HEK293 (cell line): ENCODE measurements around the gene DNAJB14.

Experiments used
- CTCF ChIA-PET: fragments of 350-600 bp; formaldehyde crosslinking; extraction: SDS; loops from one replicate; lab custom pipeline; 2021; ENCODE audit warnings: antibody characterized with exemption; lab: Yijun Ruan, JAX
- POLR2A ChIA-PET: fragments of 300-600 bp; formaldehyde crosslinking; extraction: SDS; loops from one replicate; lab custom pipeline; 2020; ENCODE audit warnings: antibody characterized with exemption, inconsistent platforms; lab: Yijun Ruan, JAX
- H3K27ac ChIP-seq: fragments of 200-500 bp; sonication (Bioruptor generic); 2 replicates; pipeline ENCODE4 v1.5.1; 2014; ENCODE audit warnings: low read depth, low read length, control low read depth, inconsistent platforms; ENCODE audit errors: extremely low read depth
- H3K36me3 ChIP-seq, 2 experiments: fragments of 200-500 bp in 1 of 2; sonication (Bioruptor generic) in 1 of 2; 1 replicate in 1 of 2; 2 replicates in 1 of 2; pipeline ENCODE4 v1.5.1; 2014 to 2017; ENCODE audit warnings: inconsistent platforms in 2 of 2, low read length in 2 of 2; ENCODE audit not compliant: control insufficient read depth in 2 of 2, insufficient read depth in 1 of 2
- H3K4me1 ChIP-seq: fragments of 200-500 bp; sonication (Bioruptor generic); 2 replicates; pipeline ENCODE4 v1.5.1; 2014; ENCODE audit warnings: mild to moderate bottlenecking, low read length, inconsistent platforms; ENCODE audit not compliant: control insufficient read depth, insufficient read depth
- H3K4me3 ChIP-seq: 2 replicates; pipeline ENCODE4 v1.5.1; 2011; ENCODE audit warnings: low read depth, mild to moderate bottlenecking, control low read depth, low read length, moderate library complexity
- H3K9me3 ChIP-seq: fragments of 200-500 bp; sonication (Bioruptor generic); 2 replicates; pipeline ENCODE4 v1.5.1; 2014; ENCODE audit warnings: low read depth, low read length, inconsistent platforms; ENCODE audit not compliant: control insufficient read depth, insufficient read depth
- BCL11A ChIP-seq: fragments of 450-650 bp; formaldehyde crosslinking; IDR thresholded peaks from 2 replicates; pipeline ENCODE4 v1.5.1; 2016; ENCODE audit warnings: low read depth, missing biosample characterization, missing genetic modification characterization
- FEZF1 ChIP-seq: fragments of 450-650 bp; formaldehyde crosslinking; IDR thresholded peaks from 2 replicates; pipeline ENCODE4 v1.5.1; 2016; ENCODE audit warnings: missing biosample characterization, missing genetic modification characterization
- GLIS1 ChIP-seq: fragments of 450-650 bp; formaldehyde crosslinking; IDR thresholded peaks from 2 replicates; pipeline ENCODE4 v1.5.1; 2016; ENCODE audit warnings: missing biosample characterization, missing genetic modification characterization
- KLF1 ChIP-seq: fragments of 450-650 bp; formaldehyde crosslinking; IDR thresholded peaks from 2 replicates; pipeline ENCODE4 v1.5.1; 2016; ENCODE audit warnings: missing biosample characterization, missing genetic modification characterization
- REPIN1 ChIP-seq: fragments of 450-650 bp; formaldehyde crosslinking; IDR thresholded peaks from 2 replicates; pipeline ENCODE4 v1.5.1; 2017; ENCODE audit warnings: missing biosample characterization, missing genetic modification characterization, low read depth
- ZFP37 ChIP-seq: fragments of 450-650 bp; formaldehyde crosslinking; IDR thresholded peaks from 2 replicates; pipeline ENCODE4 v1.5.1; 2016; ENCODE audit warnings: missing biosample characterization, missing genetic modification characterization
- ZFP41 ChIP-seq: fragments of 450-650 bp; formaldehyde crosslinking; IDR thresholded peaks from 2 replicates; pipeline ENCODE4 v1.5.1; 2016; ENCODE audit warnings: missing biosample characterization, missing genetic modification characterization, borderline replicate concordance
- ZNF132 ChIP-seq: fragments of 450-650 bp; formaldehyde crosslinking; IDR thresholded peaks from 2 replicates; pipeline ENCODE4 v1.5.1; 2017; ENCODE audit warnings: missing biosample characterization, missing genetic modification characterization, borderline replicate concordance
- ZNF146 ChIP-seq: fragments of 450-650 bp; formaldehyde crosslinking; IDR thresholded peaks from 2 replicates; pipeline ENCODE4 v1.5.1; 2016; ENCODE audit warnings: missing biosample characterization, missing genetic modification characterization
- ZNF184 ChIP-seq: fragments of 450-650 bp; IDR thresholded peaks from 2 replicates; pipeline ENCODE4 v1.5.1; 2018; ENCODE audit warnings: missing biosample characterization, mild to moderate bottlenecking, missing genetic modification characterization
- ZNF223 ChIP-seq: fragments of 450-650 bp; formaldehyde crosslinking; IDR thresholded peaks from 2 replicates; pipeline ENCODE4 v1.5.1; 2016; ENCODE audit warnings: missing biosample characterization, missing genetic modification characterization
- ZNF239 ChIP-seq: fragments of 450-650 bp; formaldehyde crosslinking; IDR thresholded peaks from 2 replicates; pipeline ENCODE4 v1.5.1; 2016; ENCODE audit warnings: missing biosample characterization, missing genetic modification characterization
- ZNF24 ChIP-seq: fragments of 450-650 bp; formaldehyde crosslinking; IDR thresholded peaks from 2 replicates; pipeline ENCODE4 v1.5.1; 2016; ENCODE audit warnings: missing biosample characterization, missing genetic modification characterization
- ZNF366 ChIP-seq: fragments of 450-650 bp; formaldehyde crosslinking; conservative IDR thresholded peaks from 2 replicates; pipeline ENCODE4 v1.5.1; 2016; ENCODE audit warnings: missing biosample characterization, missing genetic modification characterization
- ZNF37A ChIP-seq: fragments of 450-650 bp; IDR thresholded peaks from 2 replicates; pipeline ENCODE4 v1.5.1; 2018; ENCODE audit warnings: missing biosample characterization, missing genetic modification characterization
- ZNF394 ChIP-seq: fragments of 450-650 bp; formaldehyde crosslinking; IDR thresholded peaks from 2 replicates; pipeline ENCODE4 v1.5.1; 2016; ENCODE audit warnings: missing biosample characterization, missing genetic modification characterization, mild to moderate bottlenecking, moderate library complexity, borderline replicate concordance
- ZNF473 ChIP-seq: fragments of 450-650 bp; formaldehyde crosslinking; IDR thresholded peaks from 2 replicates; pipeline ENCODE4 v1.5.1; 2017; ENCODE audit warnings: missing biosample characterization, missing genetic modification characterization
- ZNF571 ChIP-seq: fragments of 450-650 bp; formaldehyde crosslinking; IDR thresholded peaks from 2 replicates; pipeline ENCODE4 v1.5.0; 2017; ENCODE audit warnings: missing biosample characterization, missing genetic modification characterization
- ZNF623 ChIP-seq: fragments of 450-650 bp; formaldehyde crosslinking; IDR thresholded peaks from 2 replicates; pipeline ENCODE4 v1.5.1; 2016; ENCODE audit warnings: missing biosample characterization, missing genetic modification characterization
- ZNF626 ChIP-seq: fragments of 450-650 bp; sonication (Bioruptor Pico); formaldehyde crosslinking; IDR thresholded peaks from 2 replicates; pipeline ENCODE4 v1.5.1; 2018; ENCODE audit warnings: missing biosample characterization, missing genetic modification characterization, inconsistent platforms
- ZNF654 ChIP-seq: fragments of 450-650 bp; formaldehyde crosslinking; IDR thresholded peaks from 2 replicates; pipeline ENCODE4 v1.5.1; 2016; ENCODE audit warnings: low read depth, missing biosample characterization, missing genetic modification characterization
- ZNF658 ChIP-seq: fragments of 450-650 bp; formaldehyde crosslinking; IDR thresholded peaks from 2 replicates; pipeline ENCODE4; 2016; ENCODE audit warnings: missing biosample characterization, missing genetic modification characterization
- ZNF677 ChIP-seq: fragments of 450-650 bp; IDR thresholded peaks from 2 replicates; pipeline ENCODE4 v1.5.0; 2018; ENCODE audit warnings: missing biosample characterization, mild to moderate bottlenecking, missing genetic modification characterization, moderate library complexity
- TF ChIP-seq, protein P1 (sequence below): fragments of 450-650 bp; formaldehyde crosslinking; IDR thresholded peaks from 2 replicates; pipeline ENCODE4 v1.5.1; 2016; ENCODE audit warnings: missing biosample characterization, missing genetic modification characterization
- TF ChIP-seq, protein P2 (sequence below): fragments of 450-650 bp; formaldehyde crosslinking; IDR thresholded peaks from 2 replicates; pipeline ENCODE4 v1.5.1; 2017; ENCODE audit warnings: missing biosample characterization, missing genetic modification characterization
- TF ChIP-seq, protein P3 (sequence below): fragments of 450-650 bp; formaldehyde crosslinking; IDR thresholded peaks from 2 replicates; pipeline ENCODE4 v1.5.1; 2016; ENCODE audit warnings: missing biosample characterization, missing genetic modification characterization
- TF ChIP-seq, protein P4 (sequence below): fragments of 450-650 bp; formaldehyde crosslinking; IDR thresholded peaks from 2 replicates; pipeline ENCODE4 v1.5.1; 2016; ENCODE audit warnings: missing biosample characterization, missing genetic modification characterization, borderline replicate concordance

Gene DNAJB14

DNA sequence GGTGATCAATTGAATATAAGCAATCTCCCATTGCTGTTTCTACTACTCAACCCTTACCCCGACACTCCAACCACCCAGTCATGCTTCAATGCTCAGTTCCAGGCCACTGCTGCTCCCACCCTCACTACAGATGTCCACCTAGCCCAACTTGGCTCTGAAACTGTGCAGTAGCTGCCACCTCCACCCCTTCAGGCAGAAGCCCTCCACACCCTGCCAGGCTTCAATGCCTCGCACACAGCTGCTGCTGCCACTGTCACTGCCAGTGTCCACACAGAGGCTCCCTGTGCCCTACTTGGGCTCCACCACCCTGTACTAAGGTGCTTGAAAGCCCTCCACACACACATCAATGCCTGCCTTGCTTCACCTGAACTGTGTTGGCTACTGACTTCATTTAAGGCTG lies 86.8 kb downstream of the DNAJB14 start:
- TF ChIP-seq ZNF146 (tag by site-specific recombination): no peak
- TF ChIP-seq KLF1 (tag by site-specific recombination): no peak
- no peak for TF ChIP-seq ZNF24 (tag by site-specific recombination)
- no peaks in the 10 kb centered on the region for H3K4me1 ChIP-seq
- H3K36me3 ChIP-seq: no peaks in the 10 kb centered on the region
- H3K4me3 ChIP-seq: no peak overlapping the region
- CTCF ChIA-PET: no interaction called here
- H3K9me3 ChIP-seq: no peaks in the 10 kb centered on the region
- POLR2A ChIA-PET: no interaction called here
- H3K27ac ChIP-seq: no peak overlapping the region

DNA sequence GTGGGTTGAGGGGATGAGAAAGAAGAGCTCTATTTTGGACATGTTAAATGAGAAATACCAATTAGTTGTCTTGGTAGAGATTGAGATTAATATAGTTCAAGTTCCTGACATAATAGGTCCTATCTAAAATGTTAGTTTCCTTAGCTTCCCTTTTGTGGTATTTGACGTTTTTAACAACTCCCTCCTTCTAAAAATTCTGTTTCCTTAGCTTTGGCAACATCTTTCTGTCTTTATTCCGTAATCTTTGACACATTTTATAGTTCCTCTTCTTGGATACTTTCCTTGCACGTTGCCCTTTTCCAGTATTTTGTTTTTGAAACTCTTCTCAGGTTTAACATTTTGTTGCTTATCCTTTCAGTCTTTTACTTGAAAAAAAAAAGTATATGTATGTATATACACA lies 89.1 kb downstream of the DNAJB14 start:
- TF ChIP-seq BCL11A (tag by site-specific recombination) (no peak), ZNF473 (tag by site-specific recombination) (no peak), ZNF658 (tag by site-specific recombination) (no peak), ZNF571 (tag by site-specific recombination) (no peak), ZNF37A (tag by site-specific recombination) (no peak), ZNF366 (tag by site-specific recombination) (no peak), ZNF146 (tag by site-specific recombination) (no peak), ZNF184 (tag by site-specific recombination) (no peak), ZNF623 (tag by site-specific recombination) (no peak), ZNF626 (tag by site-specific recombination) (no peak), REPIN1 (no peak), ZNF654 (no peak)
- TF ChIP-seq, protein P1, sequence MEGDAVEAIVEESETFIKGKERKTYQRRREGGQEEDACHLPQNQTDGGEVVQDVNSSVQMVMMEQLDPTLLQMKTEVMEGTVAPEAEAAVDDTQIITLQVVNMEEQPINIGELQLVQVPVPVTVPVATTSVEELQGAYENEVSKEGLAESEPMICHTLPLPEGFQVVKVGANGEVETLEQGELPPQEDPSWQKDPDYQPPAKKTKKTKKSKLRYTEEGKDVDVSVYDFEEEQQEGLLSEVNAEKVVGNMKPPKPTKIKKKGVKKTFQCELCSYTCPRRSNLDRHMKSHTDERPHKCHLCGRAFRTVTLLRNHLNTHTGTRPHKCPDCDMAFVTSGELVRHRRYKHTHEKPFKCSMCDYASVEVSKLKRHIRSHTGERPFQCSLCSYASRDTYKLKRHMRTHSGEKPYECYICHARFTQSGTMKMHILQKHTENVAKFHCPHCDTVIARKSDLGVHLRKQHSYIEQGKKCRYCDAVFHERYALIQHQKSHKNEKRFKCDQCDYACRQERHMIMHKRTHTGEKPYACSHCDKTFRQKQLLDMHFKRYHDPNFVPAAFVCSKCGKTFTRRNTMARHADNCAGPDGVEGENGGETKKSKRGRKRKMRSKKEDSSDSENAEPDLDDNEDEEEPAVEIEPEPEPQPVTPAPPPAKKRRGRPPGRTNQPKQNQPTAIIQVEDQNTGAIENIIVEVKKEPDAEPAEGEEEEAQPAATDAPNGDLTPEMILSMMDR: no peak
- TF ChIP-seq, protein P2, sequence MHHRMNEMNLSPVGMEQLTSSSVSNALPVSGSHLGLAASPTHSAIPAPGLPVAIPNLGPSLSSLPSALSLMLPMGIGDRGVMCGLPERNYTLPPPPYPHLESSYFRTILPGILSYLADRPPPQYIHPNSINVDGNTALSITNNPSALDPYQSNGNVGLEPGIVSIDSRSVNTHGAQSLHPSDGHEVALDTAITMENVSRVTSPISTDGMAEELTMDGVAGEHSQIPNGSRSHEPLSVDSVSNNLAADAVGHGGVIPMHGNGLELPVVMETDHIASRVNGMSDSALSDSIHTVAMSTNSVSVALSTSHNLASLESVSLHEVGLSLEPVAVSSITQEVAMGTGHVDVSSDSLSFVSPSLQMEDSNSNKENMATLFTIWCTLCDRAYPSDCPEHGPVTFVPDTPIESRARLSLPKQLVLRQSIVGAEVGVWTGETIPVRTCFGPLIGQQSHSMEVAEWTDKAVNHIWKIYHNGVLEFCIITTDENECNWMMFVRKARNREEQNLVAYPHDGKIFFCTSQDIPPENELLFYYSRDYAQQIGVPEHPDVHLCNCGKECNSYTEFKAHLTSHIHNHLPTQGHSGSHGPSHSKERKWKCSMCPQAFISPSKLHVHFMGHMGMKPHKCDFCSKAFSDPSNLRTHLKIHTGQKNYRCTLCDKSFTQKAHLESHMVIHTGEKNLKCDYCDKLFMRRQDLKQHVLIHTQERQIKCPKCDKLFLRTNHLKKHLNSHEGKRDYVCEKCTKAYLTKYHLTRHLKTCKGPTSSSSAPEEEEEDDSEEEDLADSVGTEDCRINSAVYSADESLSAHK (tag by site-specific recombination): no peak
- TF ChIP-seq, protein P3, sequence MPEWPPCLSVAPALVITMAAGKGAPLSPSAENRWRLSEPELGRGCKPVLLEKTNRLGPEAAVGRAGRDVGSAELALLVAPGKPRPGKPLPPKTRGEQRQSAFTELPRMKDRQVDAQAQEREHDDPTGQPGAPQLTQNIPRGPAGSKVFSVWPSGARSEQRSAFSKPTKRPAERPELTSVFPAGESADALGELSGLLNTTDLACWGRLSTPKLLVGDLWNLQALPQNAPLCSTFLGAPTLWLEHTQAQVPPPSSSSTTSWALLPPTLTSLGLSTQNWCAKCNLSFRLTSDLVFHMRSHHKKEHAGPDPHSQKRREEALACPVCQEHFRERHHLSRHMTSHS (tag by site-specific recombination): no peak
- TF ChIP-seq, all 188 proteins: peak for 0
- ChIA-PET POLR2A (no interaction called here), CTCF (interaction anchor here (0.6 kb wide), 1 partner anchor 339 kb away, joined by 3 read pairs; no protein-coding TSS in a partner anchor)
- no peaks in the 10 kb centered on the region for H3K4me1 ChIP-seq
- H3K27ac ChIP-seq: no peak overlapping the region
- H3K36me3 ChIP-seq: no peaks in the 10 kb centered on the region
- H3K4me3 ChIP-seq: no peak overlapping the region
- H3K9me3 ChIP-seq: no peaks in the 10 kb centered on the region

DNA sequence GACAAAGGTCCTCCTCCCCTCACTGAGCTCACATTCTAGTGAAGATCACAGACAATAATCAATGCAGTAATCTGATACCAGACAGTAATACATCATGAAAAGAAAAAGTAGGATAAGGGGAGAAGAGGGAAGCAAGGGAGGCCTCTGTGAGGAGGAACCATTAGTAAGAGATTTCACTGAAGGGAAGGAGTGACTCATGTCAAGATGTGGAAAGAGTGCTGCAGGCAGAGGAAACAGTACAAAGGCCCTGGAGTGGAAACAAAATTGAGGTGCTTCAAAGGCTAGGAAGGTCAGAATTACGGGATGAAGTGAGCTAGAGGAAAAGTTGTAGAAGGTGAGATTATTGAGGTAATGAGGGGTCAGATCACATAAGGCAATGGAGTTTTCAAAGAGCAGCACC lies 90.3 kb downstream of the DNAJB14 start:
- no peaks in the 10 kb centered on the region for H3K9me3 ChIP-seq
- no peak overlapping the region for H3K27ac ChIP-seq
- CTCF ChIA-PET: no interaction called here
- H3K4me3 ChIP-seq: no peak overlapping the region
- no peaks in the 10 kb centered on the region for H3K4me1 ChIP-seq
- H3K36me3 ChIP-seq: no peaks in the 10 kb centered on the region
- POLR2A ChIA-PET: no interaction called here
- TF ChIP-seq, protein P4, sequence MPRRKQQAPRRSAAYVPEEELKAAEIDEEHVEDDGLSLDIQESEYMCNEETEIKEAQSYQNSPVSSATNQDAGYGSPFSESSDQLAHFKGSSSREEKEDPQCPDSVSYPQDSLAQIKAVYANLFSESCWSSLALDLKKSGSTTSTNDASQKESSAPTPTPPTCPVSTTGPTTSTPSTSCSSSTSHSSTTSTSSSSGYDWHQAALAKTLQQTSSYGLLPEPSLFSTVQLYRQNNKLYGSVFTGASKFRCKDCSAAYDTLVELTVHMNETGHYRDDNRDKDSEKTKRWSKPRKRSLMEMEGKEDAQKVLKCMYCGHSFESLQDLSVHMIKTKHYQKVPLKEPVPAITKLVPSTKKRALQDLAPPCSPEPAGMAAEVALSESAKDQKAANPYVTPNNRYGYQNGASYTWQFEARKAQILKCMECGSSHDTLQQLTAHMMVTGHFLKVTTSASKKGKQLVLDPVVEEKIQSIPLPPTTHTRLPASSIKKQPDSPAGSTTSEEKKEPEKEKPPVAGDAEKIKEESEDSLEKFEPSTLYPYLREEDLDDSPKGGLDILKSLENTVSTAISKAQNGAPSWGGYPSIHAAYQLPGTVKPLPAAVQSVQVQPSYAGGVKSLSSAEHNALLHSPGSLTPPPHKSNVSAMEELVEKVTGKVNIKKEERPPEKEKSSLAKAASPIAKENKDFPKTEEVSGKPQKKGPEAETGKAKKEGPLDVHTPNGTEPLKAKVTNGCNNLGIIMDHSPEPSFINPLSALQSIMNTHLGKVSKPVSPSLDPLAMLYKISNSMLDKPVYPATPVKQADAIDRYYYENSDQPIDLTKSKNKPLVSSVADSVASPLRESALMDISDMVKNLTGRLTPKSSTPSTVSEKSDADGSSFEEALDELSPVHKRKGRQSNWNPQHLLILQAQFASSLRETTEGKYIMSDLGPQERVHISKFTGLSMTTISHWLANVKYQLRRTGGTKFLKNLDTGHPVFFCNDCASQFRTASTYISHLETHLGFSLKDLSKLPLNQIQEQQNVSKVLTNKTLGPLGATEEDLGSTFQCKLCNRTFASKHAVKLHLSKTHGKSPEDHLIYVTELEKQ (tag by site-specific recombination): no peak
- TF ChIP-seq ZNF677 (tag by site-specific recombination) (no peak), ZFP41 (tag by site-specific recombination) (no peak), ZNF223 (tag by site-specific recombination) (no peak), ZNF239 (tag by site-specific recombination) (no peak), ZNF394 (no peak), FEZF1 (tag by site-specific recombination) (no peak), ZNF132 (tag by site-specific recombination) (no peak), ZFP37 (tag by site-specific recombination) (no peak), GLIS1 (tag by site-specific recombination) (no peak)
